GM21515 (cell line): ENCODE data around the gene INPP5J.
"Not testable (repeated sequence)": the region's sequence is repeated elsewhere in the genome, so short reads cannot be mapped to it uniquely, and the experiment has no call there.

Experiments
- ATAC-seq: cut with Tn5 transposase; IDR thresholded peaks from one replicate; pipeline ENCODE4 v1.9.1; 2021; ENCODE audit not compliant: unreplicated experiment

INPP5J gene

DNA sequence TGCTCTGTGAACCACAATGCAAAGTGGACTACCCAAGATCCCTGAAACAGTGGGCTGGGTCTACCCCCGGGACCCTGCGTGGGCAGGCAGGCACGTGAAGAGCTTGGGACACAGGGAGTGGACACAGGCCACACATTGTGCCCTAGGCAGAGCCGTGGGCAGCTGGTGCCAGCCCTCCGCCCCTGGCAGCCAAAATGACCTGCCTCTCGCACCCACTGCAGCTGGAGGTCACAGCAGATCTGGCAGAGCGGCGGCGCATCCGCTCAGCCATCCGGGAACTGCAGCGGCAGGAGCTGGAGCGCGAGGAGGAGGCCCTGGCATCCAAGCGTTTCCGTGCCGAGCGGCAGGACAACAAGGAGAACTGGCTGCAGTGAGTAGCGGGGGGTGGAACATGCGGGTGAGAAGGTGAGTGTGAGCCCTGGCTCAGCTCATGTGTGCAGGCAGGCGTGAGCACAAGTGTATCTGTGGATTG is 35.0 kb upstream of the INPP5J start:
- ATAC-seq = no peak

DNA sequence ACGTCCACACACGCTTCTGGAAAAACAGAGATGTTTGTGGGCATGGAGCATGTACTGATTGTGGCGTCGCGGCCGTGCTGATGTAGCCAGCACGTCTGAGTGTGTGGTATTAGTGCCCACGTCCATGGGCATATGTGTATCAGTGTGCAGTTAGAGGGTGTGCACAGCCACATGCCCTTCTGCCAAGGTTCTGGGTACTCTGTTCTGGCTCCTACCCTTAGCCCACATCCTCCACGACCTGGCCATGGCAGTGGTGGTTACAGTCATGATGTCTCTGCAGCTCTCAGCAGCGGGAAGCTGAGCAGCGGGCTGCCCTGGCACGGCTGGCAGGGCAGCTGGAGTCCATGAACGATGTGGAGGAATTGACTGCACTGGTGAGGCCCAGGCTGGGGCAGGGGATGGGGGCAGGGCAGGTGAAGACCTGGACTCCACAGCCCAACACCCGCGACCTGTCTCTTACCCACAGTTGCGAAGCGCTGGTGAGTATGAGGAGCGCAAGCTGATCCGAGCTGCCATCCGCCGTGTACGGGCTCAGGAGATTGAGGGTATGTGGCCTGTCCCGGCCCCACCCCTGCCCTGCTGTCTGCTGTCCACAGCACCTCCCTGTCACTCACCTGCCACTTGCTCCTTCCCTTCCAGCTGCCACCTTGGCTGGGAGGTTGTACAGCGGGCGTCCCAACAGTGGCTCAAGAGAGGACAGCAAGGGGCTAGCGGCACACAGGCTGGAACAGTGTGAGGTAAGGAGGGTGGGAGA is 34.4 kb upstream of the INPP5J start:
- ATAC-seq = no peak

DNA sequence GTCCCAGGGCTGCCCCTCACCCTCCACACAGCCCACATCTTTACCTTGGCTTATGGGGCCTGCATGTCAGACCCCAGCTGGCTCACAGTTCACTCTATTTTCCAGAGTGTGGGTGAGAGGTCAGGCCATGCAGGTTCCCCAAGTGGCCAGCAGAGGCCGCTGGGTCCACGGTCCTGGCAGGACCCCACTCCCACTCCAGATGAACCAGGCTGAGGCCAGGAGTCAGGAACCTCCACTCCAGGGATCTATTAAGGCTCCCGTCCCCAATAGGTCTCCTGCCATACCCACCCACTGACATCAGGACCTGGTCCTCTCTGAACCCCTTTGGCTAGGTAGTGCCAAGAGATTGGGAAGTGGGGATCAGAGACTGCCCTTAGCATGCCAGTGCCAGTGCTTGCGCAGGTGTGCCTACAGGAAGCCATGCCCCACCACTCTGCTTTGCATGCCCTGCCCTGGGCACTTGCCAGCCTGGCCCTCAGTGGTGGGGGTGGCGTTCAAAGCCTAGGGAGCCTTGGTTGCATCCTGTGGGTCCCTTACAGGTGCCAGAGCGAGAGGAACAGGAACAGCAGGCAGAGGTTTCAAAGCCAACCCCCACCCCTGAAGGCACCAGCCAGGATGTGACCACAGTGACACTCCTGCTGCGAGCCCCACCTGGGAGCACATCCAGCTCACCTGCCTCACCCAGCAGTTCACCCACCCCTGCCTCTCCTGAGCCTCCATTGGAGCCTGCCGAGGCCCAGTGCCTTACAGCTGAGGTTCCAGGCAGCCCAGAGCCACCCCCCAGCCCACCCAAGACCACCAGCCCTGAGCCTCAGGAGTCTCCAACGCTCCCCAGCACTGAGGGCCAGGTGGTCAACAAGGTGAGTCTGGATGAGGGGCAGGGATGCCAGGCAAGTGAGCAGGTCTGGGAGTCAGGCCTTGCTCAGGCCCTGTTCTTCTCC is 33.3 kb upstream of the INPP5J start:
- no peak for ATAC-seq

DNA sequence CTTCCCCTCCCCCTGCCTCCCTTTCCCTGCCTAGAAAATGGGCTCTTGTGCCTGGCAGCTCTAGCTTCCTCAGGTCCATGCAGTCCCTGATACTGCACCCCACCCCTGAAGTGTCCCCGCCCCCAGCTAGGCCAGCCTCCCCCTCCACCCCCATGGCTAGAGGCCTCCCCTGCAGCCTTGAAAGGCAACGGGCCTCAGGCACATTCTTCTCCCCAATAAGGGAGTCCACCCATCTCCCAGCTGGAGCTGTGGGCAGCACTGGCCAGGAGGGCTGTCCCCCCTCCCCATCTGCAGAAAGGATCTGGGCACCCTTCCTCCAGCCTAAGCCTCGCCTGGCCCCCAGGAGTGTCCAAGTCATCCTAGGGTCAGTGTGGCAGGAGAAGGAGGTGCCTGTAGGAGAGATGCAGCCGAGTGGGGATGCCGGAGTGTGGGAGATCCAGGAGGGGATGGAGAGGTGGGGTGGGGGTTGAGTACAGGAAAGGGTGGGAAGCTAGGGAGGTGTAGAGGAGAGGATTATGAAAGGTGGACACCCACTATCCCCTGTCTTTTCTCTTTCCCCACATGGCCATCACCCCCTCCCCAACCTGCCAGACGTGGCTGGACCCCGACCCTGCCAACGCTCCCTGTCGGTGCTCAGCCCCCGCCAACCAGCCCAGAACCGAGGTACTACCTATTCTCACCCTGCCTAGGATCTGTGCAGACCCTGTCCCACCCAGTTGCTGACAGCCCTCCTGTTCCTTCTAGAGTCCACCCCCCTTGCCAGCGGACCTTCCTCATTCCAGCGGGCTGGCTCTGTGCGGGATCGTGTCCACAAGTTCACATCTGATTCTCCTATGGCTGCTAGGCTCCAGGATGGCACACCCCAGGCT is 32.3 kb upstream of the INPP5J start:
- ATAC-seq = no peak

DNA sequence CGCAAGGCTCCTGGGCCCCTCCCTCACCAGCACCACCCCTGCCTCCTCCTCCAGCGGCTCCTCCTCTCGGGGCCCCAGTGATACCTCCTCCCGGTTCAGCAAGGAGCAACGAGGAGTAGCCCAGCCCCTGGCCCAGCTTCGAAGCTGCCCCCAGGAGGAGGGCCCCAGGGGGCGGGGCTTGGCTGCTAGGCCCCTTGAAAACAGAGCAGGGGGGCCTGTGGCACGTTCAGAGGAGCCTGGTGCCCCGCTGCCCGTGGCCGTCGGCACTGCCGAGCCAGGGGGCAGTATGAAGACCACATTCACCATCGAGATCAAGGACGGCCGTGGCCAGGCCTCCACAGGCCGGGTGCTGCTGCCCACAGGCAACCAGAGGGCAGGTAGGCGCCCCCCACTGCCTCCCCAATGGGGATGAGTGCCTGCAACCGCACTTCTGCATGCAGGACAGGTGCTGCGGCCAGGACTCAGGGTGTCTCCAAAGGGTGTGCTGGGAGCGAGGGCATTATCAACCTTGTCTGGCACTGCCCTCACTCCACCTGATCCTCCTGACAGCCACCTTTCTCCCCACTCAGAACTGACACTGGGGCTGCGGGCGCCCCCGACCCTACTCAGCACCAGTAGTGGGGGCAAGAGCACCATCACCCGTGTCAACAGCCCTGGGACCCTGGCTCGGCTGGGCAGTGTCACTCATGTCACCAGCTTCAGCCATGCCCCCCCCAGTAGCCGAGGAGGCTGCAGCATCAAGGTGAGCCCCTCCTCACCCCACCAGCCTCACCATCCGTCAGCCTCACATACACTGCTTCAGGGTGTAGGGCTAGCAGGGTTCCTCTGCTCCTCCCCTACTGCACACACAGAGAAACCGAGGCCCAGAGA is 31.4 kb upstream of the INPP5J start:
- ATAC-seq = no peak

DNA sequence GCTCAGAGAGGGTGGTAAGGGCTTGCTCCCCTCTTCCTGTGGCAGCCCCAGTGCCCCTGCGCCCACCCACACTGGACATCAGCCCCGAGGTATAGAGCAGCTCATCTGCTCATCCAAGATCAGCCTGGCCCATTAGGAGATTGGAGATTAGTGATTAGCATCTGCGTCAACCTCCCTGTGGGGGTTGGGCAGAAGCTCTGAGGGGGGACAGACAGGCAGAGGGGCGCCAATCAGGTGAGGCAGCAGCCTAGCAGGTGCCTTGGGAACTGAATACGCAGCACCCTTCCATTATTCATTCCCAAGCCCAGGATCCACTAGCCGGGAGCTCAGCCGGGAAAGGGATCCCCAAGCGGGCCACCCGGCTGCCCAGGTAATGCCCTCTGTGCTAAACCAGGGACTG is 30.6 kb upstream of the INPP5J start:
- ATAC-seq = no peak

DNA sequence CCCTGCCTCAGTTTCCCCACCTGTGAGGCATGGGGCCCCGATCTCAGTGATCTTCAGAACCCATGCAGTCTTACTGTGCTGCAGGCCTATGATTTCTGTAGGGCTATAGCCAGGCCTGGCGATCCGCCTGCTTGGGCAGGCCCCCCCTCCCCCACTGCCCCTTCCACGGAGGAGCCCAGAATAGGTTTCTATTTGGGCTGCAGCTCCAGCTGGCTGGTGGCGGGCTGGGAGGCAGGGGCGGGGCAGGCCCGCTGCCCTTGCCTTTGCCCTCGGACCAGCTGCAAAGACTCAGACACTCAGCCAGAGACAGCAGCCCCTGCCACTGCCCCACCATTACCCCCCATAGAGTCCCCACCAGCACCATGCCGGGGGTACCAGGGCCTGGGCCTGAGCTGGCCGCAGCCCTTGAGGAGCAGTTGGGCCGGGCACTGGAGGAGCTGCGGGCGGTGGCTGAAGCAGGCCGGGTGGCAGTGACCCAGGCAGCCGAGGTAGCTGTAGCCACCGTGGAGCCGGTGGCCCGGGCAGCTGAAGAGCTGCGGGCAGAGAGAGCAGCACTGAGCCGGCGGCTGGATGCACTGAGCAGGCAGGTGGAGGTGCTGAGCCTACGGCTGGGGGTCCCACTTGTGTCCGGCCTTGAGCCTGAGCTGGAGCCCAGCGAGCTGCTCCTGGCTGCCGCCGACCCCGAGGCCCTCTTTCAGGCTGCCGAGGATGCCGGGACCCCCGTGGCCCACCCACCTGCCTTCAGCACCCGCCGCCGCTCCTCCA is 29.5 kb upstream of the INPP5J start:
- ATAC-seq = no peak

DNA sequence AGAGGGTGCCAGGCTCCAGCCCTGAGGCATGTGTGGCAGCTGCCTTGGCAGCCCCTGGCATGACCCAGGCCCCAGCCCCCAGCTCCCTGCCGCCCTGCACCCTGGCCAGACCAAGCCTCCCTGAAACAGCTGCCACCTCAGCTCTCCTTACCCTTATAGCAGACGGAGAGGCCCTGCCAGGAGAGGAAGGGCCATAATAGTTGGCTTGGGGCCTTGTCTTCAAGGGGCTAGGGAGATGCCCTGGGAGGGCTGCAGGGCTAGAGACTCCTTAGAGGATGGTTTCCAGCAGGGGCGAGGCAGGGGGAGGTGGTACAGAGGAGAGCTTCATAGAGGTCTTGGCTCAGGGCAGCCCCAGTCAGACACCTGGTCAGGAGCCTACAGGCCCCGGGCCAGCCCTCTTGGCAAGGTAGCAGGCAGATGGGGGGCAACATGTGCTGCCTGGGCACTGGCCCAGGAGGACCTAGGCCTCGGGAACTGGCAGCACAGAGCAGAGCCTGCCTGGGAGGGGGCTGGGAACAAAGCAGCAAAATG is 28.7 kb upstream of the INPP5J start:
- ATAC-seq = no peak

DNA sequence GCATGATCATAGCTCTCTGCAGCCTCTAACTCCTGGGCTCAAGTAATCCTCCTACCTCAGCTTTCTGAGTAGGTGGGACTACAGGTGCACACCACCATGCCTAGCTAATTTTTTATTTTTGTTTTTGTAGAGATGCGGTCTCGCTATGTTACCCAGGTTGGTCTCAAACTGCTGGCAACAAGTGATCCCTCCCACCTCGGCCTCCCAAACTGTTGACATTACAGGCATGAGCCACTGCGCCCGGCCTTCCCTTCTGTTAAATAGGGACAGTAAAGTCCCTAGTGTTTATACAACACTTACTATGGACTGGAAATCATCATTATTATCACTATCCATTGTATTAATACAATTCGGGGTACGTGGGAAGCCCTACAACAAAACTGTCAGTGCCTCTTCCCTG is 28.0 kb upstream of the INPP5J start:
- no peak for ATAC-seq

DNA sequence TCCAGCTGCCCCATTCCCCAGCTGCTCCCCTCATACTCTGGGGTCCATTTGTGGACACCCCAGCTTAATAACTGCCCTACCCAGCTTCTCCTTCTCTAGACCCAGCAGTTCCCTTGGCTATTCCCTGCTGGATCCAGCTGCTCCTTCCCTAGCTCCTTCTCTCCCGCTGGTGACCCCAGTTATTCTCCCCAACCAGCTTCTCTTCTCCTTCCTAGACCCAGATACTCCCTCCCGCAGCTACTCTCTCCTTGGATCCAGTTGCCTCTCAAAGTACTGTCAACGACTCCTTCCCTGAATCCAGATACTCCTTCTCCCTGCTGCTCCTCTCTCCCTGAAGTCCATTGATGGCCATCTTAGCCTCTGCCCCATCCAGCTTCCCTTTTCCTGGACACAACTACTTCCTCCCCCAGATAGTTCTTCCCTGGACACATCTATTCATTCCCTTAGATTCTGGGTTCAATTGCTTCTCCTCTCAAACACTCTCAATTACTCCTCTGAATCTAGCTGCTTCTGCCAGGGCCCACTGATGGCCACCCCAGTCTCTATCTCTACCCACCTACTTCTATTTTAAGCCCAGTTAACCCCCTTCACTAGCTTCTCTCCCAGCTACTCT is 27.0 kb upstream of the INPP5J start:
- ATAC-seq = no peak

DNA sequence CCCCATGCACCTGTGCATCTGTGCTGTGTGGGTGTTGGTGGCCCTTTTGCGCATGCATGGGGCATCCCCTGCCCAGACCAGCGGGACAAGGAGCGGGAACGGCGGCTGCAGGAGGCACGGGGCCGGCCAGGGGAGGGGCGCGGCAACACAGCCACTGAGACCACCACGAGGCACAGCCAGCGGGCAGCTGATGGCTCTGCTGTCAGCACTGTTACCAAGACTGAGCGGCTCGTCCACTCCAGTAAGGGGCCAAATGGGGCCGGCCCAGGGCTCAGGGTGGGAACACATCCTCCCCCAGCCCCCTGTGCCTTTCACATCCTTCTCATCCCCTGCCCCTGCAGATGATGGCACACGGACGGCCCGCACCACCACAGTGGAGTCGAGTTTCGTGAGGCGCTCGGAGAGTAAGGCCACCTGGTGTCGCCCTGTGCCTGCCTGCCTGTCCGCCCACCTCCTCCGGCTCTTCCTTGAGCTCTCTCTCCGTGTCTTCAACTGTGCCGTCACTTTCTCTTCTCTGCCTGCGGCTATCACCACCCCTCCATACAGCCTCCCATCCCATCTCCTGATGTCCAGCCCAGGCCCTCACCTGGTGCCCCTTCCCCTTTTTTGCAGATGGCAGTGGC is 26.0 kb upstream of the INPP5J start:
- no peak for ATAC-seq

DNA sequence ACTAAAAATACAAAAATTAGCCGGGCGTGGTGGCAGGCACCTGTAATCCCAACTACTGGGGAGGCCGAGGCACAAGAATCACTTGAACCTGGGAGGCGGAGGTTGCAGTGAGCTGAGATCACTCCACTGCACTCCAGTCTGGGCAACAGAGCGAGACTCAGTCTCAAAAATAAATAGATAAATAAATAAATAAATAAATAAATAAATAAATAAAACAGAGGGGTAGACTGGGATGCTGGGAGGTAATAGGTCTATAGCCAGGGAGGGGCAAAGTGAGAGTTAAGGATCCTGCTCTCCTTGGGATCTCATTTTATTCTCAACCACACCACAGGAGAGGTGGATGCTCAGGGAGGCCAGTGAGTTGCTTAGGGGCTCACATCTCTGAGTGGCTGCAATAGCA is 25.2 kb upstream of the INPP5J start:
- not testable (repeated sequence) for ATAC-seq

DNA sequence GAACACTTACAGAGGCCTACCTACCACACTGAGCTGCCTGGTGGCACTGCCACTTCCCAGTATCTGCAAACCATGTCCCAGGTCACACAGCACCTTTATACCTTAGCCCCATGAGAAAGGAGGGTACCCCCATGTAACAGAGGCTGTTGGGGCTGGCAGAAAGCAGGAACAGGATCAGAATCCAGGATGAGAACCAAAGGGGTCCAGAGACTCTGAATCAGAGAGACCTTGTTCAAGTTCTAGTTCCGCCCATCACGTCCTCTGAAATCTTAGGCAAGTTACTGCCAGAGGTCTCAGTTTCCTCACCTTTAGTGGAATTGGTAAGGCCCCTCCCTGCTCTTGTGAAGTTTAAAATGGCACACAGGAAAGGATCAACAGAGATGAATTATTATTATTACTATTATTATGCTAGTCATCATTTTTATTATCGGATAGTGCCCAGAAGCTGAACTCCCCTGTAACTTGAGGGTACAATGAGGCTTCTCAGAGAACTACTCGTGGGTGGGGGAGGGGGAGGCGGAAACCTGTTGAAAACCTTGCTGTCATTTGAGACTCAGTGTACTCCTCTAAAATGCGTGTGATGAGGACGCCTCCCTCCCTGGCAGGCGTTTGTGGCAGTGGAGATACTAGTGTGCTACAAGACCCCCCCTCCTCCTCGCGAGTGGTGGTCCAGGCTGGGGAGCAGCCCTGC is 24.7 kb upstream of the INPP5J start:
- ATAC-seq = no peak

DNA sequence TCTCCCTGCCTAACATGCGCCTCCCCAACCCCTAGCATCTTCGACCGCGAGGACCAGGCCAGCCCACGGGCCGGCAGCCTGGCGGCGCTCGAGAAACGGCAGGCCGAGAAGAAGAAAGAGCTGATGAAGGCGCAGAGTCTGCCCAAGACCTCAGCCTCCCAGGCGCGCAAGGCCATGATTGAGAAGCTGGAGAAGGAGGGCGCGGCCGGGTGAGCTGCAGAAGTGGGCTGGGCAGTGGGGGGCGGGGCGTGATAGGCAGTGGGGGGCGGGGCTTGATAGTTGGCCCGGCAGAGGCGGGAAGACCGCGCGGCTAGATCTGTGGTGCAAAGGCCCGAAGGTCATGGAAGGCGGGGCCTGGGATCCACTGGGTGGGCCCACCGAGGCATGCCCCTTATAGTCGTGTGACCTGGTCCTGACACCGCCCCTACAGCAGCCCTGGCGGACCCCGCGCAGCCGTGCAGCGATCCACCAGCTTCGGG is 24.1 kb upstream of the INPP5J start:
- no peak for ATAC-seq

DNA sequence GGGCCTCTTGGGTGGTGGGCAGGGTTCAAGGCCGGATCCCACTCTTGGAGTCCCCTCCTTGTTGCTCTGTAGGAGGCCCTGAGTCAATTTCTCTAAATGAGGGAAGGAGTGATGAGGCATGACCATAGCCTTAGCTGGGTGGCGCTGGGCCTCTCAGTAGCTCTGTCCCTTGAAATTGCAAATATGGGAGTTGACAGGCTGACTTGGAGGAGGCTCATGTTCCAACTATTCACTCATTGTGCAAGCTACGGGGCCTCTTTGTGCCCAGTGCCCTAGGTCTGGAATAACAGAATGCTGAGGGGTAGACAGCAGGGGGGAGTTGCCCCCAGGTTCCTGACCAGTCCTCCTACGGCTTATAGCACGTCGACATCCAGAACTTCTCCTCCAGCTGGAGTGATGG is 23.4 kb upstream of the INPP5J start:
- ATAC-seq = no peak

DNA sequence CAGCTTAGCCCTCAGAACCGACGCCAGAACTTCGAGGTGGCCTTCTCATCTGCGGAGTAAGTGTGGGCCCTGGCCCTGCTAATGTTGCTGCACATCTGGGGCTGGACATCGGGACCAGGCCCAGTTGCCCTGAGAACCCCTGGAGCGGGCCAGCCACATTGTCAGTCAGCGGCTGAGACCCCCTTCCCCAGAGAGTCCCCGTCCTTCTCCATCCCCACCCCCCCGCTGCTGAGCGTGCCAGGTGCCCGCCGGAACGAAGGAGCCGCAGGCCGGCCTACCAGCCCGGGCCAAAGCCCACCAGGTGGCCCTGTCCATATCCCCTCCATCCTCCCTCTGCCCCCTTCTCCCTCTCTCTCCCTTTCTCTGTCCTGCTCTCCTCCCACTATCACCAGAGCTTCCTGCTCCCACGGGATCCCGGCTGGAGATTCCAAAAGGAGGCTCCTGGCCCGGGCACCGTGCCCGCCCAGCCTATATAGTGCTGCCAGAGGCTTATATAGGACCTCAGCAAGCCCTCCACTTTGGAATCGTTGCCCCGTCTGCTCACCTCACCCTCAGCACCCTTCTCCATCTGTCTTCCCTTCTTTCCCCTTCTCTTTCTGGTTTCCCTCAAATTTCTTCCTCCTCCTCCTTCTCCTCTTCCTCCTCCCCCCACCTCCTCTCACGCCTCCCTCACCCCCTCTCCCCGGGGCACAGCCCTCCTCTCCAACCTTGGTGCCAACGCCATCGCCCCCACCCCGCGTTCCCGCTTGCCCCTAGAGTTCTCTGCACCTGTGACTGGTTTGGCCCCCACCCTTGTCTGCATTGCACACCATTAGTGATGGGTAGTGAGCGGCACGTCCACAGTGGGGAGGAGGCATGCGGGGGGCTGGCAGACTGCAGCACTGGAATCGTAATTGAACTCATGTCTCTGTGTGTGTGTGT is 22.7 kb upstream of the INPP5J start:
- no peak for ATAC-seq
